GM10248 (cell line): ENCODE results near the gene TBX1.

Source experiments
- CTCF ChIA-PET: fragments of 300-600 bp; sonication (Branson Sonifier 250); formaldehyde crosslinking; extraction: SDS; loops from one replicate; lab custom pipeline; 2021; ENCODE audit warnings: antibody characterized with exemption; lab: Yijun Ruan, JAX
- POLR2A ChIA-PET: fragments of 350-650 bp; sonication (Branson Sonifier 250); formaldehyde crosslinking; extraction: SDS; loops from one replicate; lab custom pipeline; 2020; ENCODE audit warnings: antibody characterized with exemption; lab: Yijun Ruan, JAX
- DNase-seq: peaks from one replicate; pipeline ENCODE4 v3.0.0; 2012; ENCODE audit errors: extremely low spot score
- CTCF ChIP-seq: IDR thresholded peaks from 2 replicates; pipeline ENCODE4 v1.5.1; 2012; ENCODE audit warnings: mild to moderate bottlenecking, low read depth; ENCODE audit errors: extremely low read depth, missing control alignments, control extremely low read depth

The TBX1 gene

GRCh38 chr22:19816372-19817119 lies 56.0 kb downstream of the TBX1 start:
- POLR2A ChIA-PET = no interaction called here
- DNase-seq = no peak
- no peak for TF ChIP-seq CTCF
- CTCF ChIA-PET = no interaction called here
